B cell (primary cell): ENCODE results near the gene RBM38.

Experiments used
- CTCF ChIP-seq: fragments of 200-600 bp; IDR thresholded peaks from one replicate; pipeline ENCODE4 v1.8.0; 2022; ENCODE audit warnings: antibody characterized with exemption, mild to moderate bottlenecking
- EZH2 ChIP-seq: IDR thresholded peaks from 2 replicates; pipeline ENCODE4 v1.6.1; 2012; ENCODE audit warnings: borderline replicate concordance, low read depth, mild to moderate bottlenecking, moderate library complexity, low read length; ENCODE audit not compliant: insufficient read depth, poor library complexity, severe bottlenecking

GRCh38 chr20:57426831-57427230 lies 35.6 kb downstream of the RBM38 start:
- TF ChIP-seq CTCF (no peak), EZH2 (no peak)
